Ishikawa (cell line): ENCODE measurements around the gene PTGES2.
A peak's percentile ranks its signal among the peaks of the same experiment; 100 is the strongest.

Source experiments
- CEBPB ChIP-seq: IDR thresholded peaks from 2 replicates; pipeline ENCODE4 v1.6.1; 2012
- CREB1 ChIP-seq: IDR thresholded peaks from 2 replicates; pipeline ENCODE4 v1.6.1; 2012; ENCODE audit warnings: low read depth
- EGR1 ChIP-seq: IDR thresholded peaks from 2 replicates; pipeline ENCODE4 v1.6.1; 2012
- EP300 ChIP-seq: IDR thresholded peaks from 2 replicates; pipeline ENCODE4 v1.6.1; 2012; ENCODE audit warnings: borderline replicate concordance
- FOXM1 ChIP-seq: IDR thresholded peaks from 2 replicates; pipeline ENCODE4 v1.6.1; 2012; ENCODE audit warnings: low read depth, borderline replicate concordance
- MAX ChIP-seq: IDR thresholded peaks from 2 replicates; pipeline ENCODE4 v1.6.1; 2012
- NFIC ChIP-seq: IDR thresholded peaks from 2 replicates; pipeline ENCODE4 v1.6.1; 2012
- RAD21 ChIP-seq: IDR thresholded peaks from 2 replicates; pipeline ENCODE4 v1.6.1; 2012; ENCODE audit warnings: low read depth
- REST ChIP-seq: IDR thresholded peaks from 2 replicates; pipeline ENCODE4 v1.6.1; 2012; ENCODE audit warnings: low read depth, mild to moderate bottlenecking
- TAF1 ChIP-seq: IDR thresholded peaks from 2 replicates; pipeline ENCODE4 v1.6.1; 2012; ENCODE audit warnings: low read depth, mild to moderate bottlenecking
- TCF12 ChIP-seq: IDR thresholded peaks from 2 replicates; pipeline ENCODE4 v1.6.1; 2012; ENCODE audit warnings: low read depth
- TEAD4 ChIP-seq: IDR thresholded peaks from 2 replicates; pipeline ENCODE4 v1.6.1; 2012
- USF1 ChIP-seq: IDR thresholded peaks from 2 replicates; pipeline ENCODE4 v1.6.1; 2012
- YY1 ChIP-seq: IDR thresholded peaks from 2 replicates; pipeline ENCODE4 v1.6.1; 2012; ENCODE audit warnings: low read depth
- ZBTB7A ChIP-seq: IDR thresholded peaks from 2 replicates; pipeline ENCODE4 v1.6.1; 2012; ENCODE audit warnings: low read depth

PTGES2 gene

GRCh38 chr9:128136816-128137793 is 9.6 kb upstream of the PTGES2 start:
- no peak for TF ChIP-seq TAF1
- no peak for TF ChIP-seq NFIC
- TF ChIP-seq FOXM1 = no peak
- TF ChIP-seq MAX = no peak
- no peak for TF ChIP-seq REST
- TF ChIP-seq RAD21 = no peak
- no peak for TF ChIP-seq CEBPB

- TF ChIP-seq RAD21 = peak; percentile 3; the same call in 1 of the 2 replicates
These were observed 2.6 kb upstream of the PTGES2 start for GRCh38 chr9:128129976-128130590.

GRCh38 chr9:128128836-128129590 is 1.5 kb upstream of the PTGES2 start:
- TF ChIP-seq TCF12 = no peak
- no peak for TF ChIP-seq REST
- TF ChIP-seq ZBTB7A = no peak
- no peak for TF ChIP-seq NFIC
- TF ChIP-seq EP300 = no peak
- no peak for TF ChIP-seq TAF1
- TF ChIP-seq YY1 = no peak
- TF ChIP-seq MAX = no peak
- TF ChIP-seq CREB1 = no peak
- no peak for TF ChIP-seq EGR1
- TF ChIP-seq USF1 = no peak
- no peak for TF ChIP-seq FOXM1
- no peak for TF ChIP-seq TEAD4
- TF ChIP-seq RAD21 = no peak
- no peak for TF ChIP-seq CEBPB

- TF ChIP-seq MAX (peak; percentile 87), CREB1 (no peak), EP300 (no peak), USF1 (peak; percentile 91), RAD21 (no peak), ZBTB7A (0 out of 2 replicates have a peak, but pooled peaks have one; percentile 20), REST (no peak), YY1 (no peak), TEAD4 (peak; percentile 9; the same call in 1 of the 2 replicates), TAF1 (peak; percentile 52), EGR1 (peak; percentile 98), NFIC (0 out of 2 replicates have a peak, but pooled peaks have one; percentile 19), FOXM1 (no peak), TCF12 (peak; percentile 50), CEBPB (no peak)
These were observed 684 bp upstream of the PTGES2 start for GRCh38 chr9:128127990-128128835.
